Neural progenitor cell (in vitro differentiated cells): ENCODE data around the gene TBCCD1. TPM values are rescaled to one million over a fixed set of nuclear protein-coding genes. Genes with fewer than 3 reads are reported as not detected.

ENCODE experiments used
- DNase-seq: peaks from one replicate; pipeline ENCODE4 v3.0.0-alpha.2; 2016; ENCODE audit warnings: low spot score
- H2AFZ ChIP-seq: fragments of 200-600 bp; sonication (generic); replicated peaks from 2 replicates; pipeline ENCODE4 v1.6.1; 2016; ENCODE audit warnings: antibody characterized with exemption
- H3F3A ChIP-seq: fragments of 200-600 bp; sonication (generic); 2 replicates; pipeline ENCODE4 v1.6.1; 2016; ENCODE audit warnings: antibody characterized with exemption, low read depth
- H3K27ac ChIP-seq: fragments of 200-600 bp; sonication (generic); 2 replicates; pipeline ENCODE4 v1.5.1; 2016; ENCODE audit warnings: mild to moderate bottlenecking
- H3K27me3 ChIP-seq: fragments of 200-600 bp; sonication (generic); 2 replicates; pipeline ENCODE4 v1.6.1; 2016; ENCODE audit warnings: mild to moderate bottlenecking, moderate library complexity
- H3K36me3 ChIP-seq: fragments of 200-600 bp; sonication (generic); 2 replicates; pipeline ENCODE4 v1.5.1; 2016
- H3K4me1 ChIP-seq: fragments of 200-600 bp; sonication (generic); 2 replicates; pipeline ENCODE4 v1.6.1; 2016; ENCODE audit warnings: mixed run types
- H3K4me2 ChIP-seq: fragments of 200-600 bp; sonication (generic); 2 replicates; pipeline ENCODE4 v1.6.1; 2016
- H3K4me3 ChIP-seq: fragments of 200-600 bp; sonication (generic); 2 replicates; pipeline ENCODE4 v1.5.1; 2016
- H3K79me2 ChIP-seq: fragments of 200-600 bp; sonication (generic); 2 replicates; pipeline ENCODE4 v1.6.1; 2016; ENCODE audit warnings: low read depth
- H3K9ac ChIP-seq: fragments of 200-600 bp; sonication (generic); 2 replicates; pipeline ENCODE4 v1.6.1; 2016
- H3K9me3 ChIP-seq: fragments of 200-600 bp; sonication (generic); 2 replicates; pipeline ENCODE4 v1.5.1; 2016; ENCODE audit warnings: low read depth
- H4K20me1 ChIP-seq: fragments of 200-600 bp; sonication (generic); 2 replicates; pipeline ENCODE4 v1.6.1; 2016; ENCODE audit warnings: low read depth
- H3K27ac Mint-ChIP-seq: 3 replicates; pipeline ENCODE4 v1.8.0; 2021; ENCODE audit warnings: mixed read lengths
- H3K27me3 Mint-ChIP-seq: 2 replicates; pipeline ENCODE4 v1.8.0; 2022; ENCODE audit warnings: low read depth, mild to moderate bottlenecking, inconsistent platforms, moderate library complexity, mixed read lengths; ENCODE audit not compliant: insufficient read depth
- H3K36me3 Mint-ChIP-seq: 3 replicates; pipeline ENCODE4 v1.8.0; 2021; ENCODE audit warnings: mixed read lengths
- H3K4me1 Mint-ChIP-seq: 3 replicates; pipeline ENCODE4 v1.8.0; 2021; ENCODE audit warnings: mixed read lengths
- H3K4me3 Mint-ChIP-seq: 3 replicates; pipeline ENCODE4 v1.8.0; 2021; ENCODE audit warnings: mild to moderate bottlenecking, moderate library complexity, mixed read lengths
- H3K9me3 Mint-ChIP-seq: 3 replicates; pipeline ENCODE4 v1.8.0; 2020; ENCODE audit warnings: mixed read lengths
- EZH2 ChIP-seq: fragments of 200-600 bp; sonication (generic); IDR thresholded peaks from 2 replicates; pipeline ENCODE4 v1.6.1; 2017; ENCODE audit warnings: antibody characterized with exemption, mild to moderate bottlenecking, moderate library complexity
- EZH2phosphoT487 ChIP-seq: fragments of 200-600 bp; sonication (generic); IDR thresholded peaks from 2 replicates; pipeline ENCODE4 v1.6.1; 2017; ENCODE audit warnings: antibody characterized with exemption
- total RNA-seq: library from RNA; depleted of rRNA; stranded (reverse); fragments of >200 nt; gene quantifications from 2 replicates; pipeline ENCODE4 v1.2.3, GENCODE V29; 2015; ENCODE audit warnings: low replicate concordance
- TF ChIP-seq, protein P1 (sequence below): fragments of 200-600 bp; sonication (generic); IDR thresholded peaks from 2 replicates; pipeline ENCODE4 v1.5.1; 2017; ENCODE audit warnings: antibody characterized with exemption, mild to moderate bottlenecking

The TBCCD1 gene
- total RNA-seq, 1 donor from 2014 or later, result 21.1 TPM

DNA sequence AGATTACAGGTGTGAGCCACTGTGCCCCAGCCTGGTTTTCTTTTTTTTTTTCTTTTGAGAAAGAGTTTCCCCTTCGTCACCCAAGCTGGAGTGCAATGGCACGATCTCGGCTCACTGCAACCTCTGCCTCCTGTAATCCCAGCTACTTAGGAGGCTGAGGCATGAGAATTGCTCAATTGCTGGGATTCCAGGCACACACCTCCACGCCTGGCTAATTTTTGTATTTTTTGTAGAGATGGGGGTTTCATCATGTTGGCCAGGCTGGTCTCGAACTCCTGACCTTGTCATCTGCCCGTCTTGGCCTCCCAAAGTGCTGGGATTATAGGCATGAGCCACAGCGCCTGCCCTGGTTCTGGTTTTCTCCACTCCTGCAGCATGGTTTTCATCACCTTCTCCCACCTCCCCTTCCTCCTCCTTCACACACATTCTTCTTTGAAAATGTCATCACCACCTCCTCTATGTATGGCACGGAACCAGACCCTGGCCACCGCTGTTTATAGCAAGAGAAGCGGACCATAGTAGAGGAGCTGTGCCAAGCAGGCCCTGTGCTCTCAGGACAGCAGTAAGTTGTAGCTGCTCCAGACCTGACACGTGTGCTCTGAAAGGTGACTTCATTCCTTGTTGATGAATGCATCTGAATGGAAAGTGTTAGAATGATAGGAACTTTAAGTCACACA is 31.1 kb upstream of the TBCCD1 start:
- no peaks in the 10 kb centered on the region for H3K36me3 ChIP-seq
- no peak overlapping the region for H3K4me3 ChIP-seq
- H3K9me3 ChIP-seq, result no peaks in the 10 kb centered on the region
- TF ChIP-seq, protein P1, sequence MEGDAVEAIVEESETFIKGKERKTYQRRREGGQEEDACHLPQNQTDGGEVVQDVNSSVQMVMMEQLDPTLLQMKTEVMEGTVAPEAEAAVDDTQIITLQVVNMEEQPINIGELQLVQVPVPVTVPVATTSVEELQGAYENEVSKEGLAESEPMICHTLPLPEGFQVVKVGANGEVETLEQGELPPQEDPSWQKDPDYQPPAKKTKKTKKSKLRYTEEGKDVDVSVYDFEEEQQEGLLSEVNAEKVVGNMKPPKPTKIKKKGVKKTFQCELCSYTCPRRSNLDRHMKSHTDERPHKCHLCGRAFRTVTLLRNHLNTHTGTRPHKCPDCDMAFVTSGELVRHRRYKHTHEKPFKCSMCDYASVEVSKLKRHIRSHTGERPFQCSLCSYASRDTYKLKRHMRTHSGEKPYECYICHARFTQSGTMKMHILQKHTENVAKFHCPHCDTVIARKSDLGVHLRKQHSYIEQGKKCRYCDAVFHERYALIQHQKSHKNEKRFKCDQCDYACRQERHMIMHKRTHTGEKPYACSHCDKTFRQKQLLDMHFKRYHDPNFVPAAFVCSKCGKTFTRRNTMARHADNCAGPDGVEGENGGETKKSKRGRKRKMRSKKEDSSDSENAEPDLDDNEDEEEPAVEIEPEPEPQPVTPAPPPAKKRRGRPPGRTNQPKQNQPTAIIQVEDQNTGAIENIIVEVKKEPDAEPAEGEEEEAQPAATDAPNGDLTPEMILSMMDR, result no peak
- no peak for TF ChIP-seq EZH2
- no peak for TF ChIP-seq EZH2phosphoT487
- DNase-seq, result no peak
- no peaks in the 10 kb centered on the region for H3K4me1 ChIP-seq
- H3K27me3 ChIP-seq, result peaks cover 3% of the 10 kb centered on the region
- H3K9ac ChIP-seq, result no peak overlapping the region
- H3K27ac ChIP-seq, result no peak overlapping the region
- no peak overlapping the region for H3K27ac Mint-ChIP-seq
- no peak overlapping the region for H3K4me3 Mint-ChIP-seq
- H3K4me2 ChIP-seq, result no peak overlapping the region
- no peak overlapping the region for H2AFZ ChIP-seq
- no peaks in the 10 kb centered on the region for H4K20me1 ChIP-seq
- H3K27me3 Mint-ChIP-seq, result peaks cover 2% of the 10 kb centered on the region
- no peaks in the 10 kb centered on the region for H3K9me3 Mint-ChIP-seq
- no peaks in the 10 kb centered on the region for H3K36me3 Mint-ChIP-seq
- H3K4me1 Mint-ChIP-seq, result peaks cover 5% of the 10 kb centered on the region
- H3K79me2 ChIP-seq, result no peaks in the 10 kb centered on the region
- H3F3A ChIP-seq, result no peaks in the 10 kb centered on the region

DNA sequence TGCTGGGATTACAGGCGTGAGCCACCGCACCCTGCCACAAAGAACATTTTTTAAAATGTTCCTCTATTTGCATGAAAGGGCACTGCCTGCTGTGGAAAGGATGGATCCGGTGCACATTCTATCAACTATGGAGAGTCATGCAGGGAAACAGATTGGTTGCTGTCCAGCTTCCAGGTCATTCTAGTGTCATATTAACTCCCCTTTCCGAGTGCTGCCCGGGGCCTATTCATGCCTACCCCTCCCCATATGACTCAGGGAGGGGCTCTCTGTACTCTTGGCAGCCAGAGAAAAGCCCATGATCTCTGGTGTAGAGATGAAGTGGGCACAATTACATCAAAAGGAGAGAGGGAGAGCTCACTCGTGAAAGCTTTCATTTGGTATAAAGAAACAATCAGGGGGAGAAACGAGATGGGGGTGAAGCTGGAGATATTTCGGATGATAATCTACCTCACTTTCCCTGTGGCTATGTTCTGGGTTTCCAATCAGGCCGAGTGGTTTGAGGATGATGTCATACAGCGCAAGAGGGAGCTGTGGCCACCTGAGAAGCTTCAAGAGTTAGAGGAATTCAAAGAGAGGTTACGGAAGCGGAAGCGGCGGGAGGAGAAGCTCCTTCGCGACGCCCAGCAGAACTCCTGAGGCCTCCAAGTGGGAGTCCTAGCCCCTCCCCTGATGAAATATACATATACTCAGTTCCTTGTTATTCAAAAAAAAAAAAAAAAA is 29.6 kb upstream of the TBCCD1 start:
- H3K4me3 ChIP-seq, result no peak overlapping the region
- H3K36me3 ChIP-seq, result no peaks in the 10 kb centered on the region
- Mint-ChIP-seq H3K9me3 (no peaks in the 10 kb centered on the region), H3K4me1 (peaks cover 5% of the 10 kb centered on the region), H3K27ac (no peak overlapping the region), H3K4me3 (no peak overlapping the region), H3K36me3 (no peaks in the 10 kb centered on the region), H3K27me3 (peaks cover 2% of the 10 kb centered on the region)
- no peaks in the 10 kb centered on the region for H3F3A ChIP-seq
- H4K20me1 ChIP-seq, result no peaks in the 10 kb centered on the region
- peak; percentile 48 for DNase-seq
- no peak overlapping the region for H3K27ac ChIP-seq
- TF ChIP-seq EZH2, result no peak
- TF ChIP-seq, protein P1, result peak; percentile 7
- H3K9me3 ChIP-seq, result no peaks in the 10 kb centered on the region
- H2AFZ ChIP-seq, result no peak overlapping the region
- no peak overlapping the region for H3K4me2 ChIP-seq
- peaks cover 3% of the 10 kb centered on the region for H3K27me3 ChIP-seq
- no peaks in the 10 kb centered on the region for H3K79me2 ChIP-seq
- no peaks in the 10 kb centered on the region for H3K4me1 ChIP-seq
- no peak overlapping the region for H3K9ac ChIP-seq

DNA sequence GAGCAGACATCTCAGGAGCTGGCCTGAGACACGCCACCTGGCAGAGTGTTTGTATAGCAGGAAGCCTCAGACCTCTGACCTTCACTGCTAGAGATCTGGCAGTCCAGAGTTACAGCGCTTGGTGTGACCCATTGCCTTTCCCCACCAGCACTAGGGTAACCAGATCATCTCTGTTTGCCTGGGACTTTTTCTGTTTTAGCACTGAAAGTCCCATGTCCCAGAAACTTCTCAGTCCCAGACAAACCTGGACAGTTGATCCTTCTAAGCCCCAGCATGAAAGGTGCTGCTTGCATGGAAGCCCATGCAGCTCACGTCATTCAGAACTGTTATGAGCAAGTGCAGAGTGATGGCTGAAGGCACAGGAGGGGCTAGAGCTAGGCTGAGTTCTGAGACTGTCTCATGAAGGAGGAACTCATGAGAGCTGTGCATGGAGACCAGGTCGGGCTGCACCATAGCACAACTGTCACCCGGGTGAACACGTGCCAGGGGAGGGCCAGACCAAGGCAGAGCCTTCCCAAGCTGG is 27.5 kb upstream of the TBCCD1 start:
- no peaks in the 10 kb centered on the region for H3K9me3 Mint-ChIP-seq
- H3K27me3 Mint-ChIP-seq, result no peaks in the 10 kb centered on the region
- no peak for DNase-seq
- TF ChIP-seq EZH2phosphoT487 (no peak), EZH2 (no peak)
- TF ChIP-seq, protein P1, result no peak
- Histone ChIP-seq H4K20me1 (no peaks in the 10 kb centered on the region), H3K9ac (no peak overlapping the region), H3K27ac (no peak overlapping the region), H3K4me1 (no peaks in the 10 kb centered on the region), H3F3A (no peaks in the 10 kb centered on the region), H3K9me3 (no peaks in the 10 kb centered on the region), H2AFZ (no peak overlapping the region), H3K27me3 (peaks cover 3% of the 10 kb centered on the region), H3K36me3 (no peaks in the 10 kb centered on the region), H3K79me2 (no peaks in the 10 kb centered on the region), H3K4me2 (no peak overlapping the region), H3K4me3 (no peak overlapping the region)
- H3K27ac Mint-ChIP-seq, result no peak overlapping the region
- no peak overlapping the region for H3K4me3 Mint-ChIP-seq
- H3K4me1 Mint-ChIP-seq, result peaks cover 5% of the 10 kb centered on the region
- H3K36me3 Mint-ChIP-seq, result no peaks in the 10 kb centered on the region
